ENCODE data around the gene TXN.
"Not testable (repeated sequence)": the region's sequence is repeated elsewhere in the genome, so short reads cannot be mapped to it uniquely, and the experiment has no call there.

Gene TXN

GRCh38 chr9:110257956-110258355 lies 1.6 kb upstream of the TXN start:
- no peak for DNase-seq (ENCODE audit: low read depth in 4 of 4, low spot score in 1 of 4)

- no peak for DNase-seq (ENCODE audit: low read depth in 4 of 4, low spot score in 1 of 4)
Measured at GRCh38 chr9:110257097-110257841, 962 bp upstream of the TXN start.

GRCh38 chr9:110255463-110256379 lies 586 bp downstream of the TXN start:
- peak; percentile 16 to 57 (median 36) for DNase-seq (ENCODE audit: low read depth in 4 of 4, low spot score in 1 of 4)

GRCh38 chr9:110255034-110255462 lies 1.3 kb downstream of the TXN start:
- DNase-seq (ENCODE audit: low read depth in 4 of 4, low spot score in 1 of 4), result no peak

GRCh38 chr9:110254500-110254899 lies 1.8 kb downstream of the TXN start:
- no peak for DNase-seq (ENCODE audit: low read depth in 4 of 4, low spot score in 1 of 4)

GRCh38 chr9:110252509-110253139 lies 3.7 kb downstream of the TXN start:
- no peak for DNase-seq (ENCODE audit: low read depth in 4 of 4, low spot score in 1 of 4)

- not testable (repeated sequence) for DNase-seq (ENCODE audit: low read depth in 4 of 4, low spot score in 1 of 4)
Measured at GRCh38 chr9:110251770-110252169, 4.5 kb downstream of the TXN start.

GRCh38 chr9:110251212-110251611 lies 5.1 kb downstream of the TXN start:
- DNase-seq (ENCODE audit: low read depth in 4 of 4, low spot score in 1 of 4), result no peak

GRCh38 chr9:110249603-110250002 lies 6.7 kb downstream of the TXN start:
- no peak for DNase-seq (ENCODE audit: low read depth in 4 of 4, low spot score in 1 of 4)

GRCh38 chr9:110248361-110248760 lies 7.9 kb downstream of the TXN start:
- DNase-seq (ENCODE audit: low read depth in 4 of 4, low spot score in 1 of 4), result no peak

GRCh38 chr9:110246214-110246613 lies 10.1 kb downstream of the TXN start:
- DNase-seq (ENCODE audit: low read depth in 4 of 4, low spot score in 1 of 4), result no peak

- no peak for DNase-seq (ENCODE audit: low read depth in 4 of 4, low spot score in 1 of 4)
Measured at GRCh38 chr9:110244616-110245015, 11.7 kb downstream of the TXN start.

GRCh38 chr9:110241858-110242321 lies 14.4 kb downstream of the TXN start:
- no peak for DNase-seq (ENCODE audit: low read depth in 4 of 4, low spot score in 1 of 4)

- no peak for DNase-seq (ENCODE audit: low read depth in 4 of 4, low spot score in 1 of 4)
Measured at GRCh38 chr9:110241260-110241857, 14.9 kb downstream of the TXN start.

GRCh38 chr9:110240198-110240597 lies 16.1 kb downstream of the TXN start:
- no peak for DNase-seq (ENCODE audit: low read depth in 4 of 4, low spot score in 1 of 4)

- no peak for DNase-seq (ENCODE audit: low read depth in 4 of 4, low spot score in 1 of 4)
Measured at GRCh38 chr9:110228321-110228720, 28.0 kb downstream of the TXN start.

GRCh38 chr9:110224583-110224982 lies 31.7 kb downstream of the TXN start:
- DNase-seq (ENCODE audit: low read depth in 4 of 4, low spot score in 1 of 4), result no peak

- DNase-seq (ENCODE audit: low read depth in 4 of 4, low spot score in 1 of 4), result no peak
Measured at GRCh38 chr9:110220809-110221208, 35.5 kb downstream of the TXN start.

- DNase-seq (ENCODE audit: low read depth in 4 of 4, low spot score in 1 of 4), result no peak
Measured at GRCh38 chr9:110217656-110218099, 38.6 kb downstream of the TXN start.

GRCh38 chr9:110214586-110215355 lies 41.5 kb downstream of the TXN start:
- no peak for DNase-seq (ENCODE audit: low read depth in 4 of 4, low spot score in 1 of 4)

All from stimulated activated CD4-positive, alpha-beta T cell treated with anti-CD3 and anti-CD28 coated beads, Interleukin-1b, Interleukin-23, amount 100 ng/mL, for 24 hours (primary cell).